Hypothalamus (tissue), 51 donors: ENCODE data around the gene RNU6-9.

Source experiments
- DNase-seq, 51 donors: peaks; one replicate each; lab custom pipeline; 2025; lab: John Stamatoyannopoulos, UW

RNU6-9 gene

GRCh38 chr19:916645-917322 is 23.5 kb downstream of the RNU6-9 start:
- peak in 1 of 51 donors; percentile 9 for DNase-seq

GRCh38 chr19:917323-918151 is 24.3 kb downstream of the RNU6-9 start, which contains the start of gene KISS1R:
Gene KISS1R (plus strand): TSS chr19:917333. CDS start chr19:917503, 170 bp downstream.
- peak in 1 of 51 donors; percentile 13 for DNase-seq

- DNase-seq: no peak
Observed at GRCh38 chr19:918152-918437, 24.8 kb downstream of the RNU6-9 start.

GRCh38 chr19:918481-919198 is 25.4 kb downstream of the RNU6-9 start:
- DNase-seq: no peak

- DNase-seq: no peak
Observed at GRCh38 chr19:919199-920050, 26.1 kb downstream of the RNU6-9 start.

GRCh38 chr19:920051-920864 is 27.0 kb downstream of the RNU6-9 start:
- peak in 4 of 51 donors; percentile 14 to 27 (median 18) for DNase-seq

GRCh38 chr19:924553-925086 is 31.3 kb downstream of the RNU6-9 start:
- no peak for DNase-seq

- peak in 10 of 51 donors; percentile 47 to 90 (median 70) for DNase-seq
Observed at GRCh38 chr19:925087-925525, 31.8 kb downstream of the RNU6-9 start.

GRCh38 chr19:925526-926322 is 32.4 kb downstream of the RNU6-9 start, which contains the start of gene ARID3A:
Gene ARID3A (plus strand): TSS chr19:926035. CDS start chr19:929529, 3,494 bp downstream.
- DNase-seq: peak in 47 of 51 donors; percentile 25 to 90 (median 64)

GRCh38 chr19:926323-926588 is 33.0 kb downstream of the RNU6-9 start:
- no peak for DNase-seq

GRCh38 chr19:926589-927350 is 33.5 kb downstream of the RNU6-9 start:
- peak in 9 of 51 donors; percentile 11 to 36 (median 16) for DNase-seq

GRCh38 chr19:927351-927779 is 34.1 kb downstream of the RNU6-9 start:
- DNase-seq: no peak

GRCh38 chr19:927780-928401 is 34.6 kb downstream of the RNU6-9 start:
- DNase-seq: no peak

GRCh38 chr19:928471-929202 is 35.4 kb downstream of the RNU6-9 start:
- no peak for DNase-seq

GRCh38 chr19:929203-929890 is 36.1 kb downstream of the RNU6-9 start:
- no peak for DNase-seq

- DNase-seq: no peak
Observed at GRCh38 chr19:929891-930258, 36.6 kb downstream of the RNU6-9 start.
